H1 (cell line): ENCODE results near the gene OR2AP1. TPM values are rescaled to one million over a fixed set of nuclear protein-coding genes. Genes with fewer than 3 reads are reported as not detected.

ENCODE experiments used
- EP300 ChIP-seq, 2 experiments: IDR thresholded peaks; 1 replicate in 1 of 2; 2 replicates in 1 of 2; pipeline ENCODE4 v1.6.1; 2011 to 2012; ENCODE audit warnings: low read depth in 2 of 2, low read length in 2 of 2, mild to moderate bottlenecking in 2 of 2, borderline replicate concordance in 1 of 2, inconsistent platforms in 1 of 2, moderate library complexity in 1 of 2
- GTF2F1 ChIP-seq: IDR thresholded peaks from 2 replicates; pipeline ENCODE4 v1.6.1; 2012; ENCODE audit warnings: low read depth, low read length, improper control_type of control experiment, borderline replicate concordance
- JUND ChIP-seq: IDR thresholded peaks from 2 replicates; pipeline ENCODE4 v1.6.1; 2011; ENCODE audit warnings: mild to moderate bottlenecking, improper control_type of control experiment, low read length
- KDM5A ChIP-seq: fragments of 200-600 bp; IDR thresholded peaks from 2 replicates; pipeline ENCODE4 v1.7.1; 2012; ENCODE audit warnings: mild to moderate bottlenecking, low read length, inconsistent platforms, mixed read lengths
- NRF1 ChIP-seq: IDR thresholded peaks from 2 replicates; pipeline ENCODE4 v1.6.1; 2011; ENCODE audit warnings: mild to moderate bottlenecking, low read depth, low read length, improper control_type of control experiment
- SP1 ChIP-seq: IDR thresholded peaks from 2 replicates; pipeline ENCODE4 v1.6.1; 2011; ENCODE audit warnings: low read depth, low read length
- TEAD4 ChIP-seq: IDR thresholded peaks from 2 replicates; pipeline ENCODE4 v1.6.1; 2012; ENCODE audit warnings: low read depth, low read length, inconsistent platforms, mixed read lengths
- YY1 ChIP-seq: IDR thresholded peaks from 2 replicates; pipeline ENCODE4 v1.6.1; 2011; ENCODE audit warnings: low read depth, mild to moderate bottlenecking, low read length
- polyA plus RNA-seq, 7 experiments: library from polyadenylated mRNA; depleted of rRNA in 3 of 7; stranded (reverse) in 5 of 7; unstranded in 2 of 7; fragments of >200 nt in 5 of 7; fragments of 200-250 nt in 2 of 7; gene quantifications; 1 replicate in 5 of 7; 2 replicates in 1 of 7; 4 replicates in 1 of 7; pipeline versions ENCODE4 v1.2.1 to v1.2.3, GENCODE V29; 2011 to 2013; ENCODE audit warnings: missing spikeins in 2 of 7, mixed read lengths in 2 of 7
- total RNA-seq: library from RNA; stranded (reverse); fragmentation: NEBNext Ultra II Directional; extraction: Animal tissue kit (Norgen Biotek cat#: 25700); gene quantifications from 2 replicates; pipeline ENCODE4 v1.2.1, GENCODE V29; 2021
- TF ChIP-seq, protein P1 (sequence below): fragments of 300-600 bp; sonication (generic); IDR thresholded peaks from 2 replicates; pipeline ENCODE4 v1.7.1; 2012; ENCODE audit warnings: low read length, moderate library complexity, mild to moderate bottlenecking, inconsistent platforms; ENCODE audit not compliant: insufficient replicate concordance

The OR2AP1 gene
- total and polyA plus RNA-seq, 2 of the 8 experiments (the other 6 are each of a cell fraction or from before 2014, with no cell fraction given): not detected

DNA sequence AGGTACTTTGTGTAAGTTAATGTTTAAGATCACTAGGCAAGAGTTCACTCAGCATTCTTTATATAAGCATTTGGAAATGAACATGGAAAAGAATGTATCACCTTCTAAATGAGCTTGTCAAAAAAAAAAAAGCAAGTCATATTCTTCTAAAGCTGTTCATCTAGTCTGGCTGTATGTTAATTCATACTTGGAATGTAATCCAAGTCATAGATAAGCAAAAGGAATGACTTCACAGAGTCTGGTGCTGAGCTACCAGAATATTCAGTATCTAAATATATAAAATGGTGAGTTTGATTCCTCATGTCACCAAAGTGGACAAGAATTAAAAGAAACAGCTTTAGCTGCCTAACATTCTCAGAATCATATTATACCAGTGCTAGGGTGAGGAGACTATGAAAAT, 18.0 kb upstream of the OR2AP1 start (continued):
- TF ChIP-seq, protein P1, sequence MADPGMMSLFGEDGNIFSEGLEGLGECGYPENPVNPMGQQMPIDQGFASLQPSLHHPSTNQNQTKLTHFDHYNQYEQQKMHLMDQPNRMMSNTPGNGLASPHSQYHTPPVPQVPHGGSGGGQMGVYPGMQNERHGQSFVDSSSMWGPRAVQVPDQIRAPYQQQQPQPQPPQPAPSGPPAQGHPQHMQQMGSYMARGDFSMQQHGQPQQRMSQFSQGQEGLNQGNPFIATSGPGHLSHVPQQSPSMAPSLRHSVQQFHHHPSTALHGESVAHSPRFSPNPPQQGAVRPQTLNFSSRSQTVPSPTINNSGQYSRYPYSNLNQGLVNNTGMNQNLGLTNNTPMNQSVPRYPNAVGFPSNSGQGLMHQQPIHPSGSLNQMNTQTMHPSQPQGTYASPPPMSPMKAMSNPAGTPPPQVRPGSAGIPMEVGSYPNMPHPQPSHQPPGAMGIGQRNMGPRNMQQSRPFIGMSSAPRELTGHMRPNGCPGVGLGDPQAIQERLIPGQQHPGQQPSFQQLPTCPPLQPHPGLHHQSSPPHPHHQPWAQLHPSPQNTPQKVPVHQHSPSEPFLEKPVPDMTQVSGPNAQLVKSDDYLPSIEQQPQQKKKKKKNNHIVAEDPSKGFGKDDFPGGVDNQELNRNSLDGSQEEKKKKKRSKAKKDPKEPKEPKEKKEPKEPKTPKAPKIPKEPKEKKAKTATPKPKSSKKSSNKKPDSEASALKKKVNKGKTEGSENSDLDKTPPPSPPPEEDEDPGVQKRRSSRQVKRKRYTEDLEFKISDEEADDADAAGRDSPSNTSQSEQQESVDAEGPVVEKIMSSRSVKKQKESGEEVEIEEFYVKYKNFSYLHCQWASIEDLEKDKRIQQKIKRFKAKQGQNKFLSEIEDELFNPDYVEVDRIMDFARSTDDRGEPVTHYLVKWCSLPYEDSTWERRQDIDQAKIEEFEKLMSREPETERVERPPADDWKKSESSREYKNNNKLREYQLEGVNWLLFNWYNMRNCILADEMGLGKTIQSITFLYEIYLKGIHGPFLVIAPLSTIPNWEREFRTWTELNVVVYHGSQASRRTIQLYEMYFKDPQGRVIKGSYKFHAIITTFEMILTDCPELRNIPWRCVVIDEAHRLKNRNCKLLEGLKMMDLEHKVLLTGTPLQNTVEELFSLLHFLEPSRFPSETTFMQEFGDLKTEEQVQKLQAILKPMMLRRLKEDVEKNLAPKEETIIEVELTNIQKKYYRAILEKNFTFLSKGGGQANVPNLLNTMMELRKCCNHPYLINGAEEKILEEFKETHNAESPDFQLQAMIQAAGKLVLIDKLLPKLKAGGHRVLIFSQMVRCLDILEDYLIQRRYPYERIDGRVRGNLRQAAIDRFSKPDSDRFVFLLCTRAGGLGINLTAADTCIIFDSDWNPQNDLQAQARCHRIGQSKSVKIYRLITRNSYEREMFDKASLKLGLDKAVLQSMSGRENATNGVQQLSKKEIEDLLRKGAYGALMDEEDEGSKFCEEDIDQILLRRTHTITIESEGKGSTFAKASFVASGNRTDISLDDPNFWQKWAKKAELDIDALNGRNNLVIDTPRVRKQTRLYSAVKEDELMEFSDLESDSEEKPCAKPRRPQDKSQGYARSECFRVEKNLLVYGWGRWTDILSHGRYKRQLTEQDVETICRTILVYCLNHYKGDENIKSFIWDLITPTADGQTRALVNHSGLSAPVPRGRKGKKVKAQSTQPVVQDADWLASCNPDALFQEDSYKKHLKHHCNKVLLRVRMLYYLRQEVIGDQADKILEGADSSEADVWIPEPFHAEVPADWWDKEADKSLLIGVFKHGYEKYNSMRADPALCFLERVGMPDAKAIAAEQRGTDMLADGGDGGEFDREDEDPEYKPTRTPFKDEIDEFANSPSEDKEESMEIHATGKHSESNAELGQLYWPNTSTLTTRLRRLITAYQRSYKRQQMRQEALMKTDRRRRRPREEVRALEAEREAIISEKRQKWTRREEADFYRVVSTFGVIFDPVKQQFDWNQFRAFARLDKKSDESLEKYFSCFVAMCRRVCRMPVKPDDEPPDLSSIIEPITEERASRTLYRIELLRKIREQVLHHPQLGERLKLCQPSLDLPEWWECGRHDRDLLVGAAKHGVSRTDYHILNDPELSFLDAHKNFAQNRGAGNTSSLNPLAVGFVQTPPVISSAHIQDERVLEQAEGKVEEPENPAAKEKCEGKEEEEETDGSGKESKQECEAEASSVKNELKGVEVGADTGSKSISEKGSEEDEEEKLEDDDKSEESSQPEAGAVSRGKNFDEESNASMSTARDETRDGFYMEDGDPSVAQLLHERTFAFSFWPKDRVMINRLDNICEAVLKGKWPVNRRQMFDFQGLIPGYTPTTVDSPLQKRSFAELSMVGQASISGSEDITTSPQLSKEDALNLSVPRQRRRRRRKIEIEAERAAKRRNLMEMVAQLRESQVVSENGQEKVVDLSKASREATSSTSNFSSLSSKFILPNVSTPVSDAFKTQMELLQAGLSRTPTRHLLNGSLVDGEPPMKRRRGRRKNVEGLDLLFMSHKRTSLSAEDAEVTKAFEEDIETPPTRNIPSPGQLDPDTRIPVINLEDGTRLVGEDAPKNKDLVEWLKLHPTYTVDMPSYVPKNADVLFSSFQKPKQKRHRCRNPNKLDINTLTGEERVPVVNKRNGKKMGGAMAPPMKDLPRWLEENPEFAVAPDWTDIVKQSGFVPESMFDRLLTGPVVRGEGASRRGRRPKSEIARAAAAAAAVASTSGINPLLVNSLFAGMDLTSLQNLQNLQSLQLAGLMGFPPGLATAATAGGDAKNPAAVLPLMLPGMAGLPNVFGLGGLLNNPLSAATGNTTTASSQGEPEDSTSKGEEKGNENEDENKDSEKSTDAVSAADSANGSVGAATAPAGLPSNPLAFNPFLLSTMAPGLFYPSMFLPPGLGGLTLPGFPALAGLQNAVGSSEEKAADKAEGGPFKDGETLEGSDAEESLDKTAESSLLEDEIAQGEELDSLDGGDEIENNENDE: no peak
- no peak for TF ChIP-seq NRF1
- no peak for TF ChIP-seq JUND
- TF ChIP-seq YY1: no peak
- no peak for TF ChIP-seq SP1
- no peak for TF ChIP-seq EP300 (IDR thresholded peaks at IDR 0.05; ENCODE audit: borderline replicate concordance in 1 of 2, low read depth in 2 of 2, low read length in 2 of 2)
- no peak for TF ChIP-seq TEAD4
- TF ChIP-seq GTF2F1: no peak
- no peak for TF ChIP-seq KDM5A
